Cardiac muscle cell (in vitro differentiated cells and primary cell): ENCODE results near the gene EBF3. TPM values are rescaled to one million over a fixed set of nuclear protein-coding genes. Genes with fewer than 3 reads are reported as not detected.
A peak's percentile ranks its signal among the peaks of the same experiment; 100 is the strongest.

ENCODE experiments used
- DNase-seq, 2 donors: peaks; one replicate each; pipeline versions ENCODE4 v3.0.0 to v3.0.0-alpha.2; 2010 to 2017; ENCODE audit warnings: low read depth in 1 of 2, low spot score in 1 of 2
- H3K27ac ChIP-seq: fragments of 200-600 bp; sonication (generic); 2 replicates; pipeline ENCODE4 v1.5.1; 2016
- H3K27me3 ChIP-seq: fragments of 200-600 bp; sonication (generic); 2 replicates; pipeline ENCODE4 v1.6.0; 2016; ENCODE audit warnings: control low read depth
- H3K36me3 ChIP-seq: fragments of 200-600 bp; sonication (generic); 2 replicates; pipeline ENCODE4 v1.5.1; 2016; ENCODE audit warnings: control low read depth
- H3K4me1 ChIP-seq: fragments of 200-600 bp; sonication (generic); 2 replicates; pipeline ENCODE4 v1.8.1; 2017; ENCODE audit warnings: low read depth, mild to moderate bottlenecking, mixed run types
- H3K4me3 ChIP-seq: fragments of 200-600 bp; sonication (generic); 2 replicates; pipeline ENCODE4 v1.5.1; 2016; ENCODE audit warnings: mild to moderate bottlenecking
- H3K9me3 ChIP-seq: fragments of 200-600 bp; sonication (generic); 2 replicates; pipeline ENCODE4 v1.5.1; 2017; ENCODE audit warnings: low read depth, mild to moderate bottlenecking, control low read depth
- polyA plus RNA-seq: library from polyadenylated mRNA; unstranded; fragments of >200 nt; fragmentation: Nextera tagmentation; extraction: Ambion mirVana; gene quantifications from 2 replicates; pipeline ENCODE4 v1.2.1, GENCODE V29; 2016
- total RNA-seq: library from RNA; depleted of rRNA; stranded (reverse); fragments of >200 nt; gene quantifications from 2 replicates; pipeline ENCODE4 v1.2.3, GENCODE V29; 2016
- TF ChIP-seq, protein P1 (sequence below): IDR thresholded peaks from 2 replicates; pipeline ENCODE4 v1.5.1; 2012; ENCODE audit warnings: low read depth, mild to moderate bottlenecking, low read length

The EBF3 gene
- total and polyA plus RNA-seq, 2 experiments from 2014 or later: 0.61 to 2.8 TPM

DNA sequence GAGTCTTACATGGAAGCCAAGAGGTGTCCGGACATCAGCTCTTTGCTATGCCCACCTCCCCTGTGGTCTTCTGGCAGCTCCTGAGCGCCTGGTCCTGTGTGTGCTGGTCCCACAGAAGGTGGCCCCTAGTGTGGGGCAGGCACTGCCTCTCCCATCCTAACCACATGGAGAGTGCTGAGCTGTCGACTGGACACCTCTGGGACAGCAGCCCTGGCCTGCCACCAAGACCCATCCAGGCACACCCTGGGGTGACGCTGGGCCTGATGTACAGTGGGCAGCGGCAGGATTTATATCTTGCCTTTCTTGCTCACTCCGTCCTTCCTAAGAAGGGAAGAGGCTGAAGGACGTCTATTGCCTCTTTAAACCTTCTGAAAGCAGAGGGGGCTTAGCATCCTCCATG, 98.7 kb downstream of the EBF3 start:
- Histone ChIP-seq H3K4me3 (no peak overlapping the region), H3K27me3 (no peaks in the 10 kb centered on the region), H3K4me1 (peaks cover 9% of the 10 kb centered on the region), H3K27ac (no peak overlapping the region), H3K9me3 (no peaks in the 10 kb centered on the region), H3K36me3 (no peaks in the 10 kb centered on the region)
- no peak for DNase-seq
- TF ChIP-seq, protein P1, sequence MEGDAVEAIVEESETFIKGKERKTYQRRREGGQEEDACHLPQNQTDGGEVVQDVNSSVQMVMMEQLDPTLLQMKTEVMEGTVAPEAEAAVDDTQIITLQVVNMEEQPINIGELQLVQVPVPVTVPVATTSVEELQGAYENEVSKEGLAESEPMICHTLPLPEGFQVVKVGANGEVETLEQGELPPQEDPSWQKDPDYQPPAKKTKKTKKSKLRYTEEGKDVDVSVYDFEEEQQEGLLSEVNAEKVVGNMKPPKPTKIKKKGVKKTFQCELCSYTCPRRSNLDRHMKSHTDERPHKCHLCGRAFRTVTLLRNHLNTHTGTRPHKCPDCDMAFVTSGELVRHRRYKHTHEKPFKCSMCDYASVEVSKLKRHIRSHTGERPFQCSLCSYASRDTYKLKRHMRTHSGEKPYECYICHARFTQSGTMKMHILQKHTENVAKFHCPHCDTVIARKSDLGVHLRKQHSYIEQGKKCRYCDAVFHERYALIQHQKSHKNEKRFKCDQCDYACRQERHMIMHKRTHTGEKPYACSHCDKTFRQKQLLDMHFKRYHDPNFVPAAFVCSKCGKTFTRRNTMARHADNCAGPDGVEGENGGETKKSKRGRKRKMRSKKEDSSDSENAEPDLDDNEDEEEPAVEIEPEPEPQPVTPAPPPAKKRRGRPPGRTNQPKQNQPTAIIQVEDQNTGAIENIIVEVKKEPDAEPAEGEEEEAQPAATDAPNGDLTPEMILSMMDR: no peak

- H3K9me3 ChIP-seq: no peaks in the 10 kb centered on the region
- TF ChIP-seq, protein P1: no peak
- H3K4me1 ChIP-seq: peaks cover 9% of the 10 kb centered on the region
- DNase-seq: peak in 1 of 2 donors; percentile 46
- H3K36me3 ChIP-seq: no peaks in the 10 kb centered on the region
- no peak overlapping the region for H3K4me3 ChIP-seq
- no peak overlapping the region for H3K27ac ChIP-seq
- H3K27me3 ChIP-seq: no peaks in the 10 kb centered on the region
Measured at GRCh38 chr10:129864601-129865126, 99.4 kb downstream of the EBF3 start.

DNA sequence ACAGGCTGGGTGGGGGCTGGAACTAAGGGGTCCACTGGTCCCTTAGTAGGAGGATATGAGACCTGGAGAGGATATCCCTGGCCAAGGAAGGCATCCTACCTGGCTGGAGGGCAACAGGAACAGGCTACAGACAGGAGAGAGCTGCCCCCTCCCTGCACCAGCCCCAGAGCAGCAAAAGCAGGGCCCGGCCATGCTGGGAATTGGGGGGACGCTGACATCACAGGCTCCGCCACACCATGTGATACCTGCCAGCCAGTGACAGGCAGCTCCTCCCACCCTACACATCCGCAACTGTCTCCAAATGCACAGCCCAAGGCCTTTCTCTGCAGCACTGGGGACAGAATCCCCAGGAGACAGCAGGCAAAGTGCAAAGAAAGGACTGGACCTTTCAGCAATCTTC, 100.0 kb downstream of the EBF3 start:
- H3K36me3 ChIP-seq: no peaks in the 10 kb centered on the region
- H3K27ac ChIP-seq: no peak overlapping the region
- TF ChIP-seq, protein P1: no peak
- H3K27me3 ChIP-seq: no peaks in the 10 kb centered on the region
- no peaks in the 10 kb centered on the region for H3K9me3 ChIP-seq
- no peak overlapping the region for H3K4me3 ChIP-seq
- no peak for DNase-seq
- peaks cover 9% of the 10 kb centered on the region for H3K4me1 ChIP-seq

DNA sequence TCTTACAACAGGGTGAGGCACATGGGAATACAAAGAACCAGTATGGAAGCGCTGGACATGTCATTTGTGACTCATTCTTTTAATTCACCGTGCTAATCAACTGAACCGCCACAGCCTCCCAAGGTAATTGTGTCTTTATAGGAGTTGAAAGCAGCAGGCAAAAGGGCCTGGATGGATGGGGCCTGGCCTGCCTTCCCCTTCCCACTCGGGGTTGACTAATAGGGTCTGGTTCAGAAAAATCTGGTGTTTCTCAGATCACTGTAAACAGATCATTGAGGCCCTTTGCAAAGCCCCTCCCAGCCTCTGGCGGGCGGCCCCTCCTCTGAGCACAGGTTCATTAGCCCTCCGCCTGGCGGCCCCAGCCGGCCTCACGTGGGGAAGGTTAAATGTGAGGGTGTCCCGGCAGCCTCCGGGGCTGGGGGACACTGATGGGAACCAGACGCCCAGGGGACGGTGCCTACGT, 100.8 kb downstream of the EBF3 start:
- peak in 1 of 2 donors; percentile 68 for DNase-seq
- peaks cover 9% of the 10 kb centered on the region for H3K4me1 ChIP-seq
- TF ChIP-seq, protein P1: no peak

DNA sequence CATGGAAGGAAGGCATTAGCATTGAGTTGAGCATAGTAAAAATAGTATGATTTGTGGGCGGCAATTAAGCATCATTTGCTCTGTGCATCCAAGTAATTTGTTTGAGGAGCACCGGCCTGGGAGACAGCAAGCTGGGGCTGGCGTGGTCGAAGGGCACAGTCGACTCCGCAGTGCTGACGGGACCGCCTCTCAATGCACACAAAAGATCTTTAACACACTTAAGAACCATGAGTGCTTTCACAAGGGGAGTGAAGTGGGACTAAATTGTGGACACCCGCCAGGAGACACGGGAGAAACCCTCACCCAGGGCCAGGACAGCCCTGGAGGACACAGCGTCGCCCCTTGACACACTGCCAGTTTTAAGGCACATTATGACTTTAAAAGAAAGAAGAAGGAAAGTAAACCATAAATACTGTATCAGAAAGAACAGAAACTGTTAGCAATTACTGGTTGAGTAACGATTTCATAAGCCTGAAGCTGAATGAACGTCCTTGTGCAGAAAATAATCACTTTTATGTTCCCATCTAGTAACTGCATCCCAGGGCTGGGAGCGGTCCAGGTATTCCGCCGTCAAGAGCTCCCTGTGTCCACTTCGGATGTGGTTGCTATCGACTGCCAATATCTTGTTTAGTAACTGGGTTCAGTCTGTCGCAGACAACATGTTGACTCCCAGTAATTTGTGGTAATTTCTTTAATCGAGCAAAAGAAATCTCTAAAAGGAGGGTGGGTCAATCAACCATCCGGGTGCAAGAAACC, 102.1 kb downstream of the EBF3 start:
- TF ChIP-seq, protein P1: no peak
- H3K4me3 ChIP-seq: no peak overlapping the region
- H3K9me3 ChIP-seq: no peaks in the 10 kb centered on the region
- peaks cover 9% of the 10 kb centered on the region for H3K4me1 ChIP-seq
- no peaks in the 10 kb centered on the region for H3K36me3 ChIP-seq
- H3K27ac ChIP-seq: no peak overlapping the region
- no peaks in the 10 kb centered on the region for H3K27me3 ChIP-seq
- peak in 1 of 2 donors; percentile 23 for DNase-seq

More for the DNA sequence above, 100.8 kb downstream of the EBF3 start:
- Histone ChIP-seq H3K9me3 (no peaks in the 10 kb centered on the region), H3K36me3 (no peaks in the 10 kb centered on the region), H3K27ac (no peak overlapping the region), H3K27me3 (no peaks in the 10 kb centered on the region), H3K4me3 (no peak overlapping the region)
